NCI-H774 (cell line): ENCODE results near the gene ZBTB20.

ENCODE experiments used
- DNase-seq: peaks from one replicate; lab custom pipeline; 2025; lab: John Stamatoyannopoulos, UW

Gene ZBTB20

DNA sequence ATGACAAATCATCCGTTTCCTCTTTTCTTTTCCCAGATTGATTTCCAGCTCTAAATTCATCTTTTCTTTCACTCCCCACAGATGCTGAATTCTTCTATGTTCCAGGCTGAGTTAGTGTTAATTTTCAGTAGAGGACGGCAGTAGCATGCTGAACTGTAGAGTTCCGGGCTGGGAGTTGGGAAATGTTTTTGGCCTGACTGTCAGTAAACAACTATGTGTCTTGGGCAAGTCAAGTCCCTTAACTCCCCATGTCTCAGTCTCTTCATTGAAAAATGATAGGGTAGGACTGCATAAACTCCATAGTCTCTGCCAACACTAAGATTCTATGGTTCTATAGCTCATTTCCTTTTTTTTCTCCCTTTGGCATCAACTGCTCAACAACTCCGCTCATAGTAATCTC lies 519.3 kb downstream of the ZBTB20 start:
- DNase-seq: no peak

DNA sequence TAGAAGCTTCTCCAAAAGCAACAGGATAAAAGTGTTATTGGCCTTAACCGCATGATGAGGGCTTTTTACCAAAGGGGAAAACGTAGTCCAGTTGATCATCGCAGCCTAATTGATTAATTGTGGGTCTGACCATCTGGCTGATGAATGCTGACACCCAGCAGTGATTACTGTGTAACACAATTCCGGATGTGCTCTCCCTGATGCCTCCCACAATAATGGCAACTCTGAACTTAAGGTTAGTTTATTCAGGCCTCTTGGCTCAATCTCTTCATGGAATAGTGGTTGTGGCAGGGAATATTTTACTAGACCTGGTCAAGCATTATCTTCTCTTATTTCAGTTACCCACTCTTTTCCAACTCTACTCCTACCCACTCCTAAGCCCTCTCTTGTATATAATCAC lies 520.3 kb downstream of the ZBTB20 start:
- no peak for DNase-seq

DNA sequence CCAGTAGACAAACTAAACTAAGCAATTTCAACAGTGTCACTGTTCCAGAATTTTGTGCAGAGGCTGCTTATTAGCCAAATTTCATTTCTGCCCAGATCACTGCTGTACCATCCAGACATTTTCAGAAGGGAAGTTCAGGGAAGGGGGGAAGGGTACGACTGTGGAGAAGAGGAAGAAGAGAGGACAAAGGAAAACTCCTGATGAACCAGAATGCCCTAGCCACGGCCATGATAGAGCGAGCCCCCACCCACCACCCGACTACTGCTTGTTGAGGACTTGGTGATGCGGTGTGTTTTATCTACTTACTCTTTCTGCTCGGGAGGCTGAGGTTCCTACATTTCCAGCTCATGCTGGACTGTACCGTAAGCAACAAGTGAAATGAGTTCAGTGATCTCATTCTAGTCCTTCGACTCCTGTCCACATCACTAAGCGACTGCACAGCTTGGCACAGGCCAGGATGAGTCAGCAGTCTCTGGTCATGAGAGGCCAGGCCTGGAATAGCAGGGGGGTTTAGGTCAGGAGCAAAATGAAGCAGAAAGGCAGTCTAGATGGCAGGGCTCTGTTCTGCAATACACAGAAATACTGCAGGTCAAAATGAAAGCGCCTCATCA lies 522.4 kb downstream of the ZBTB20 start:
- DNase-seq: peak; percentile 55

DNA sequence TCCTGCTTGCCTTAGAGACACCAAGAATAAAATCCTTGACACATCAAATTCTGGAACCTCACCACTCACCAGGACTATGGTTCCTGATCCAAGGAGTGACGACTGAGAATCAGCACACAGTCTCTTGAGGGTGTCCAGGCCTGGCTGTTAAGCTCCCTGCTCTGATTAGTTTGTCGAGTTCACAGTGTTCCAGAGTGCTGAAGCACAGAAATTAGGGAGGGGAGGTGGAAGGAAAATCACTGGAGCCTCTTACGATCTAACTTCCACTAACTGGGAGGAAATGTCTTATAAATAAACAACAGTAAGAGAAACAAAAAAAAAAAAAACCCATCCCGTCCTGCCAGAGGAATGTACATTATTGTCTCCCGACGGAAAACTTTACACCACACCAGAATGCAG lies 523.0 kb downstream of the ZBTB20 start:
- DNase-seq: no peak

DNA sequence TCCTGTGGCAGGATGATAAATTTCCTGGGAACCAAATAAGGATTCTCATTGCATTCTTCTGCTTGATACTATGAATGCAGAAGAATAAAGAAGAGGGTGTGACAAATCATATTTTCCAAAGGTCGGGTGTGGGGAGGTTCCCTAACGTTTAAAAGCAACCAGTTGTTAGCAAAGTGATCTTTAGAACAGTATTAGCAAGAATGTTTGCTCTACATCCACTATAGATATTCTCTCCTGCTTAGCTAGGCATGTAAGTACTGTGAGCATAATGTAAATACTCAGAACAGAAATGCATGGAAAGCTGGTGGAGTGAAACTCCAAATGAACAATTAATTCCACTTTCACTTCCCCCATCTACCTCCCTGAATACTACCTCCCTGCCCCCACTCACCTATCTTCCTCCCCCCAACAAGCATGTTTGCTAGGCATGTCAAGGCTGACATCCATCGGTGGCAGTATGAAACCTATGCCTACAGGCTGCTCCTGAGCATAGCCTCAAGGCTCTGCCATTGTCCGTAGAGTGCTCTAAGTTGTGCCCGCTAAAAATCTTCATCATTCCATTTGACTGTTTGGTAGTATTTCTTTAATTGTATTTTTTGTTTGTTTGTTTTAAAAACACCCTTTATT lies 523.6 kb downstream of the ZBTB20 start:
- DNase-seq: no peak

DNA sequence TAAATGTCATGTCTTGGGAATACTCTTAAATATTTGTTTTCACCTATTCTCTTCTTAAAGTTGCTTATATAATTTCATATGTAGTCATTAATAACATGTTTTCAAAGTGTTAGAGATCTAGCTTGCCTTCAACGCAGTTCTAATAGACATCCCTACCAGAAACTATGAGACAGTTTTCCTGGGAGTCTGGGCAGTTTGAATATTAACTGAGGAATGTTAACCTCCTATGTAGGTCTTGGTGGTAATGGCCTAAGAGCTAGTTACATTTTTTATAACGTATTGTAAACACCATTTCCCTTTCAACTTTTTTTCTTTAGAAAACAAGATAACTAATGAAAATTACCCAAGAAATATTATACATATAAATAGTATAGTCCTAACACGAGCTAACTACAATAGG lies 525.1 kb downstream of the ZBTB20 start:
- no peak for DNase-seq

DNA sequence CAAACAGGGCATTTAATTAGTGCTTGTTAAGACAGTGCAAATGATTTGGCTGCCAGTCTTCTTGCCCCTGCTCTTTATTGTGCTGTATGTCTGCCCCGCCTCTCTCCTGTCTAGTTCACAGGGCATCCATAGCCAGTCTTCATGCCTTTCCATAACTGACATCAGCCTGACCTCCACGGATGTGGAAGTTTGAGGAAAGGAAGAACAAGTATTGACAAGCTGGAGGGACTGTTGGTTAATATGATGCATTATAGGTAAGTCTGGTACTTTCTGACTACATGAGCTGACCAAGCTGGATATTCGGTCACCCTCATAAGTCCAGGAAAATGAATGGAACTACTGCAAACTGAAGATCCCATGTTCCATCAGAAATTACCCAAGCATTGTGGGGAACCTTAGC lies 527.3 kb downstream of the ZBTB20 start:
- DNase-seq: no peak

DNA sequence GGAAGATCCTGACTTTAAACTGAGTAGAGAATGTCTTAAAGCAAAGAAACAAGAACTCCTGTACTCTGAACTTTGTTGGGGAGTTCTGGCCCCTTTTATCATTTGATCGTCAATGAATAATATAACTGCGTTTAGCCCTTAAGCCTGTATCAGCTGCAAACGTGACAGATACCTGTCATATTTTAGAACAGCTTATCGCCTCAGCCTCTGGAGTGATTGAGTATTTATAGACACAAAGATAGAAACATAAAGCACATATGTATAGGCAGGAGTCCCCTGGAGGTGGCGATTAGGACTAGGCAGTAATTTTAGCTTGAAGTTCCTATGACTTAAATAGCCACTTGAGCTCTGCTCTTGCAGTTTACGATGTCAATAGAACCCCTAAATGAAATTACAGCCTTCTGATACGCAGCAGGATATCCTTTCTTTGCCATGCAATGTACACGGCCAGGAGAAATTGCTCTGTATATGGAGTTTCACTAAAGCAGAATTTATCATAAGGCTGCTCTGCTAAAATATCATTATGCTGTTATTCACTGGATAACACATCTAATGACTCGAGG lies 531.5 kb downstream of the ZBTB20 start:
- DNase-seq: no peak

DNA sequence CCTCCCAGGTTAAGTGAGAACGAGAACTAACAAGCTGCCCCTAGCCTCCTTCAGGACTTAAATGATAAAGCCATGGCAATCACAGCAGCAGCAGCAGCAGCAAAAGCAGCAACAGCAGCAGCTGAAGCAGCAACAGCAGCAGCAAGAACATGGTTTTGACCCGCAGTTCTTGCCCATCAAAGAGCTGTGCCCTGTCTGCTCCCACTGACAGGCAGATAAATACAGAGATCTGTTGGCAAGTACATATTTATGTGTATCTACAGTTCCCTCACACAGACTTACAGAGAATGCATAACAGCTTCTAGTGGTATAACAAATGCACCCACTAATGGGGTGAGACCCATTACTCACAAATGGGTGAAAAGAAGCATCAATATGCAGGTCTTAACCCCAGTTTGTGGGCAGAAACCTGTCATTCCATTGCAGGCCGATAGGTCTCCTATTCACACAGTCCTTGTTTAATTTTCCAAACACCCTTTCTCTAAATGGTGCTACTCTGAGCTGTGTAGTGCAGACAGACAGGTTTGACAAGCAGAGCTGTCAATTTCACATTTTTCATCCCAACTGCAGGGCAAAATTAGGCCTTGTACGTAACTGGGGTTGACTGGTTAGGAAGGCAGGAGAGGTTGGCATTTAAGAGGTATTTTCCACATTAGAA lies 537.0 kb downstream of the ZBTB20 start:
- DNase-seq: no peak

DNA sequence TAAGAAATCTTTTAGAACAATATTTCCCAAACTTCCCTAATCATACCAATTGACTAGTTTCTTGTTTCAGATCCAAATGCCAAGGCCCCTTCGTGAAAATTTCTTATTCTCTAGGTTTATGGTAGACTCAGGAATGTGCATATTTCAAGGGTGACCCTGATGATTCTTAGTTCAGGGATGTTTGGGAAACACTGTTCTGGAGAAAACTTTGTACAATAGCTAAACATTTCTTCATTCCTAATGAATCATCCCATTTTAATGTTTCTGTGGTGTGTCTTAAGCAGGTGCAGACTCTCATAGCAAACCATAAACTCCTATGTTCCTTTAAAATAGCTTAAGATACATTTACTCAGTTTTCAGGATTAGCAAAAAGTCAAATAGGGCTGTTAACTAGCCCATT lies 538.8 kb downstream of the ZBTB20 start:
- DNase-seq: no peak

DNA sequence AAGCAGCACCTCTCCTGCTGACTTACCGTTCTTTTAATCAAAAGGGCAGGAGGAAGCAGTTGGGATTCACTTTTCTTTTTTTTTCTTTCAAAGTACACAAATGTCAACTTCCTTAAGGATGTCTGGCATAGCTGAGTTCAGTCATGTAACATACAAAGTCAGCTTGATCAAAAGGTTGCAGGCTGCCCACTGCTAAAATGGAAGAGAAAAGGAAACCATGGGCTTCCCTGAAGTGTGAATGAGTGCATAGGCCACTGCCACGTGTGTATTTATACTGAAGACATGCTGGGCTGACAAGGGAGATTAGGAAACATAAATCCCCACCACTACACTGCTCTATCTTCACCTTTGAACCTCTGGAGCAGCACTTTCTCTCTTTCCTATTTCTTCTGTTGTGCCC lies 540.8 kb downstream of the ZBTB20 start:
- DNase-seq: no peak

DNA sequence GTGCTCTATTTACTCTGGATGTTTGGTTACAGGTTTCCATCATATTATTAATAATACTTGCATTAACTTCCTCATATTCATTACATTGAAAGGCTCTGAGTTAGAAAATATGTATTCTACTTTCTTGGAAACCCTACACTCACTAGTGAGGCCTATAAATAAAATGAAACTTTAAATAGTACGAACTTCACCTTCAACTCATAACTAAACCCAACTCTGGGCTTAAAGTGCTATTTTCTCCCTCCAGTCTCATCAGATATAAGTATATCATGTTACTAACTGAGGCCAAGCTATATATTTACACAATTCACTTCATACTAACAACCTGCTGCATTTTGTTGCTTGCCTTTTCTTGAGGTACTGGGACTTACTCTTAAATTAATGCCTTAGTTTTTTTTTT lies 546.5 kb downstream of the ZBTB20 start:
- DNase-seq: no peak

DNA sequence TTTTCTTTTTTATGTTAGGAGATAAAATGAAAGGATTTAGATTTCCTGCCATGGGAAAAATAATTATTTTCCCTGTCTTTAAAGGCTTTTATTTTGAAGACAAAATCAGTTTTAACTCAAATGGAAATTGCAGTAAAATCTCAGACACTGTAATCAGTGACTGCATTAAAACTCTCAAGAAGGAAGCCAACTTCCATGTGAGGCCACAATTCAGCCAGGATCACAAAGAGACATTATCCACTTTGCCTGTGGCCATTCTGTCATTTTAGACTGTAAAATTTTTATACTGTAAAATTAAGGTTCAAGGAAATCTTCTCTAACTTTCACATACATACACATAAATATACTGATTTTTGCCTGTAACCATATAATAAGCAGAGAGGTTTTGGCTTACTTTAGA lies 549.2 kb downstream of the ZBTB20 start:
- DNase-seq: no peak

DNA sequence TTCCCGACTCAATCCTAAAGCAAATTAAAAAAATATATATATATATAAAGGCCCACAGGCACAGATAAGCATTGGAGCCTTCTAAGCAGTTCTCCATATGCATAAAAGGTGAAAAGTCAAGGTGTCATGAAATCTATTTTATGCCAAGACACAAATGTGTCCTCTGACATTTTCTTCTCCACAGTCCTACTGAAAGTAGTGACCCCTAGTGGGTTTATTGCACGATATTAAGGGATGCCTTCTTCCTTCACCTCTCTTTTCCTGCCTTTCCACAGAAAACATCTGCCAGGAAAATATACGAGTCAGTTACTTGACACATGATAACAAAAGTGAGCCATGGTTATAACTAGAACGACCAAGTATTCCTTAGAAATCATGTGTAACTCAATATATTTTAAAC lies 550.1 kb downstream of the ZBTB20 start:
- DNase-seq: no peak

DNA sequence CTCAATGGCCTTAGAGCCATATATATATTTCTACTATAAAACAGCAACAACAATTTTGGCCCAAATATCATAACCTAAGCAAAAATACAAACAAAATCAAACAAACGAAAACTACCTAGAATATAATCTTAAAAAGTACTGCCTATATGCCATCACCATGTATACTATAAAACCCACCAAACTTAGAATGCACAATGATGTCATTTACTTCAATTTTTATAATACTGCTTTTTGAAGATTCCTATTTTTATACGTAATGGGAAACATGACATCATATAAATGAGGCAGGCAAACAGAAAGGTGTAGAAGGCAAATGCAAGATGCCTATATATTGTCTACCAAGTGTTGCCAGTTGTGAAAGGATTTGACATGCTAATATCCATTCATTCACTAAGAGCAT lies 550.9 kb downstream of the ZBTB20 start:
- no peak for DNase-seq

DNA sequence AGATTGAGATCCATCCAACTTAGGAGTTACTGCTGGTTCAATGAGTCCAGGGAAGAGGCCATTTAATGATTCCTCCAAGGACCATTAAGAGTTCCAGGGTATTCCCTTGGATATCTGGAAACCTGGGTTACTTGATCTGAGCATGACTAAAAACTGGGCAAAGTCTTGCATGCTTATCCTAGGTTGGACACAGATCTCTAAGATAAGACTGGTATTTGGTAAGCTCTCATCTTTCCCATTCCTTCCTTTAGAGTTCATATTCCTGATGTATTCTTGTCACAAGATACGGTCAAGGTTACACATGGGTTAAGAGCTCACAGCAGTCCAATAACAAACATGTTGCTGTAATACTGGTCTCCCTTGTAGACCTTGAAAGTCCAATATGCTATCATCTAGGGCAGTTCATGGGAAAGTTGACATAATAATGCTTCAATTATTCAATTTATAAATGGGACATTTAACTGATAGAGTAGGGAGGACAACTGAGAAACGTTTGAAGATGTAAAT lies 551.5 kb downstream of the ZBTB20 start:
- DNase-seq: no peak

DNA sequence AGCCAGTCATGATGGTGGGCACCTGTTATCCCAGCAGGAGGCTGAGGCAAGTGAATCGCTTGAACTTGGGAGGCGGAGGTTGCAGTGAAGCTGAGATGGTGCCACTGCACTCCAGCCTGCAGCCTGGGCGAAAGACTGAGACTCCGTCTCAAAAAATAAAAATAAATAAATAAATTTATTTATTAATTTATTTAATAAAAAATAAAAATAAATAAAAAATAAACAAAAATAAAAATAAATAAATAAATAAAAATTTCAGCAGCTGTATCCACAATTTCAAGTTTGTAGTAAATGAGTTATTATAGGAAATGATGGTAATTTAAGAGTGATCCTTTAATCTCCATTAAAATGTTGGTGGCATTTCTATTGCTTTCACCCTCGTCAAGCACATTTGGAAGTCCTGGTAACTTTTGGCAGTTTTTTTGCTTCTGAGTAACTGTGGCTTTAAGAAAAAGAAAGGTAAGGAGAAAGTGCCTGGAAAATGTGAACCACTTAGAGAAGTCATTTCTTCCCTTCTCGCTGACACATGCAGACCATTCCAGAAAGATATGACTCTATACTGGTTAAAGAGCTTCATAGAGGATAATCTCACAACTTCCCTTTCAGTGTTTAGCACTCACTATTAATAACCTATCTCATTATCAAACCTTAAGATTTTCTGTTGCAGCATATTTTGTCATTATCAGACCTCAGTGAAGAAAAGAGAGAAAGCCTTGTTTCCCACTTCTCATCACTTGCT lies 556.6 kb downstream of the ZBTB20 start:
- no peak for DNase-seq

DNA sequence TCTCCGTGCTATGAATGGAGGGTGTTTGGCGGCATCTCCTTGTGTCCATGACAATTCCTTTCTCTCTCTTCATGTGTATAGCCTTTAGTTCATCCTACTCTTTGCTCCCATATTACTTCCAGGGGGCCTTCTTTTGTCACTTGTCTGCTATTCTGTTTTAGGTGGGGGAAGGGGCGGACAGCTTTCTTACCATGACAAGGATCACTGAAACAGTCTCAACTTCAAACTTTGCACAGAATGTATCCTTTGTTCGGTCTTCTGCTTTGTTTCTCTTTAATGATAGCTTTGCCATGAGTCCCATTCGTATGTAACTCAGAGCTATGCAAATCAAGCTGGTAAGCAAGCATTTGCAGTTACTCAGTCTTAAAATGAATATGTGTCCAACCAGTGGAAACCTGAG lies 559.1 kb downstream of the ZBTB20 start:
- DNase-seq: no peak

DNA sequence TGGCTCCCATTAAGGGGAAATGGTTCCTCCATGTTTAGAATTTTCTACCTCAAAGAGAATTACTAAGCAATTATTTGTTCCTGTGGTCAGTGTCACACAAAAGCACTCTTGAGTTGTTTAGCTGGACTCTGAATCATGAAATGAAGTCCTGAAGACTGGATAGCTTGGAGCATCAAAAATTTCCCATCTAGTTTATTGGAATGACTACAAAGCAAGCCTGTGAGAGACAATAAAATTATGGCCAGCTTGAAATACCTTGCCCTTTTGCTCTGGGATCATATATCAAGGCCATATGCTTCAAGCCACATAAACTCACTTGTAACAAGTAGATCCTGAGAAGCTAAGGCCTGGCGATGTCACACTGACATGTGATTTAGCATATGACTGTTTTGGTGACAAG lies 561.0 kb downstream of the ZBTB20 start:
- no peak for DNase-seq

DNA sequence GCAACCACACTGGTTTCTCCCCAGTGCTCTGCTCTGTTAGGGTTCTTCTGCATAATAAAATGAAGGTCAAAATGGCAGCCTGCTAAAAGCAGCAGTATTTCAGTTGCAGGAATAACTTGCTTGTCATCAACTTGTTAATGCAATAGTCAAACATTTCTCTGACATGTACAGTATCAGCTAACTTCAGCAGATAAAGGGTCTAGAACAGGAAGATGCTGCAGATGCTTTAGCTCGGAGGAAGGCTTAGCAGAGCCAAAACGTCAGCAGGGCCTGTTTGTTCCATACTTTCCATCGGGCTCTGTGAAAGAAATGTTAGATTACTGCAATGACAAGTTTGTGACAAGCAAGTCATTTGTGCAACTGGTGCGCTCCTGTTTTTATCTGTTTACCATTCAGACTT lies 561.4 kb downstream of the ZBTB20 start:
- DNase-seq: no peak

DNA sequence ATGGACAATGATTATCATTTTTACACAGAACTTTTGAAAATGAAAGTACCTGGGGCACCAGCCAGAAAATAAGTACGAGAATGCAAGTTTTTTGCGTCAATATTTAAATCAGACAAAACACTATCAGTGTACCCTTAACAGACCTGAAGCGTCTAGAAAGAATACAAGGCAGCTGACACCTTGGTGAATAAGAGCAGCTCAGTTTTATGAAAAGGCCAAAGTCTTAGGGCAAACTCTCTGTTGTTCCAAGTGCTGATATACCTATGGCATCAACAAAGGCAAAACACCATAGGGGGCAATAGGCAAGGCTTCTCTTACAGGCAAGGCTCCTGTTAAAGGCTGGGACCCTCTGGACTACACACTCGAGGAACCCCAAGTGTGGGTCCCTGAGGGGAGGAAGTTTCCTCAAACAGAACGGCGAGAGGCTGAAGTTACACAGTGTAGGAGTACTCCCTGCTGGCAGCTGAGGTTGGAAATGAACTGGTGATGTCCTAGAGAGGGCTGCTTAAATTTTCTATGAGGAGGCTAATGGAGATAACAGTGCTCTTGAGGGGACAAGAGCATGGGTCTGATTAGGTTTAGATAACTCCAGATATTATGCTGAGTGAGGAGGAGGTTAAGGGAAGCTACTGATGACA lies 562.2 kb downstream of the ZBTB20 start:
- DNase-seq: no peak

DNA sequence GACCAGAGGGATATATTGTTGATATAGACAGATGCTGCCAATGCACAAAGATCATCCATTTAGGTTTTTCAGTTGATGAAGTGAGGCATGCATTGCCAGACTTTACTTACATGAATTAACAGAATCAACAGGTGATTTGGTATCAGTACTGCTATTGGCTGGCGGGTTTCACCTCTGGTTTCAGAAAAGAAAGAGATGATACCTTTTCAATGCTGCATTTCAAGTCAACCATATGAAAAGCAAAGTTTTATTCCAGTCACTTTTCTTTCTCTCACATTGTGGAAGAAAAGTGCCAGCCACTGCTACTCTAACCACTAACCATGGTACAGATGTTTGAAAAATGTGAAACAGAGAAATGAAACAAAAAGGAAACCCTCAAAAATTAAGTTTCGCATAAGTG lies 564.2 kb downstream of the ZBTB20 start:
- DNase-seq: no peak
